Measurements from ENCODE around the gene PLA2G4C.
A peak's percentile ranks its signal among the peaks of the same experiment; 100 is the strongest.

Gene PLA2G4C, protein sequence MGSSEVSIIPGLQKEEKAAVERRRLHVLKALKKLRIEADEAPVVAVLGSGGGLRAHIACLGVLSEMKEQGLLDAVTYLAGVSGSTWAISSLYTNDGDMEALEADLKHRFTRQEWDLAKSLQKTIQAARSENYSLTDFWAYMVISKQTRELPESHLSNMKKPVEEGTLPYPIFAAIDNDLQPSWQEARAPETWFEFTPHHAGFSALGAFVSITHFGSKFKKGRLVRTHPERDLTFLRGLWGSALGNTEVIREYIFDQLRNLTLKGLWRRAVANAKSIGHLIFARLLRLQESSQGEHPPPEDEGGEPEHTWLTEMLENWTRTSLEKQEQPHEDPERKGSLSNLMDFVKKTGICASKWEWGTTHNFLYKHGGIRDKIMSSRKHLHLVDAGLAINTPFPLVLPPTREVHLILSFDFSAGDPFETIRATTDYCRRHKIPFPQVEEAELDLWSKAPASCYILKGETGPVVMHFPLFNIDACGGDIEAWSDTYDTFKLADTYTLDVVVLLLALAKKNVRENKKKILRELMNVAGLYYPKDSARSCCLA

DNA sequence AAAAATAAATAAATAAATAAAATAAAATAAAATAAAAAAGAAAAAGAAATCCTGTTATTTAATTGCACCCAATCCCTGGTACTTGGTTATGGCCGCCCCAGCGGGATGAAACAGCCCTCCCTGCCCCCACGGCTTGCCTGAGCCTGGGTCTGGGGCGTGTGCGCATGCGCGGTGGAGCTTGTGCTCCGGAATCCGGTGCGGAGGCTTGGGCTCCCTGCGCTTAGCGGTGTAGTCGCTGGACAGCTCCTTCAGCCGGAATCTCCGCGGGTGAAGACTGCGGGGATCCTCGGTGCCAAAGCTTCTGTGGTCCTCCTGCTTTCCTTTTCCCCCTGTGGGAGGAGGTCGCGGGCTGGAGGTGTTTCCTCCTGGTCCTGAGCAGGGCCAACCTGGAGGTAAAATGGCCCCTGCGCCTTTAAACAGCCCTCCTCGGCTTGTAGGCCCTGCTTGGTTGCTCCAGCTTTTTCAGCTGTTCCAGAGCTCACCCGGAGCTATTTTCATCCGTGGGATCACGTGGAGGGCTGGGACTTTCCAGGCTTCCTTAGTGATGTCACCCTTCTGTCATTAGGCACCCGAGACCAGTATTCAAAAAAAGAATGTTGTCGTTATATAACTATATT is at the start of gene PLA2G4C:
PLA2G4C (minus strand) TSS at position 468 of the 617 bp plus-strand sequence. CDS start 4,288 bp downstream, outside the sequence.
- Mint-ChIP-seq H3K4me3 (peak within 1 kb of the TSS; percentile 83 to 89), H3K4me1 (peaks cover 7 to 20% of the 10 kb centered on the region in 2 donors), H3K36me3 (peaks cover 9 to 14% of the 10 kb centered on the region in 2 donors), H3K27me3 (no peaks in the 10 kb centered on the region), H3K27ac (peak within 1 kb of the TSS; percentile 95), H3K9me3 (no peaks in the 10 kb centered on the region)
- ATAC-seq (replicated peaks): peak; percentile 78 to 87
- peak; percentile 71 for DNase-seq

DNA sequence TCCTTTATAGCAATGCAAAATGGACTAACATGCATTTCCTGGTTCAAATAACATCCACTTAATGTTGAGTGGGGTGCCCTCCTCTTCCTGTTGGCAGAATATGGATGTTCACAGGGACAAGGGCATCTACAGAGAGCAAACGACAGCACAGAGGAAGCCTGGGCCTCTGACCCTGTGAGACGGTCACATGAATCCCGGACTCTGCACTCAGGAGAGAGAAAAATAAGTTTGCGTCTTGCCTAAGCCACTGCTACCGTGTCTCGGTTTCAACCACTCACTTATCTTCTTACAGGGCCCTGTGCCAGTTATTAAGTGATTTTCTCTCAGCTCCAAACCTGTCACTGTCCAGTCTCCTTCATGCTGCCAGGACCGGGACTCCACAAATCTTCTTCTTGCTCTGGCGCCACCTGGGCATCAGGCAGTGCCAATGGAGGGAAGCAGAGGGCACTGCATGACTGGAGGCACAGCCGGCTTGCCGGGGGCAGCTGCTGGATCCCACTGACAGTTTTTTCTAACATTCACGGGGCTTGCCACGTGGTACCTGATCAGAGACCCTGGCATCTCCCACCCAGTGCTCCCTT is 47.7 kb upstream of the PLA2G4C start:
- Mint-ChIP-seq H3K9me3 (no peaks in the 10 kb centered on the region), H3K4me1 (peaks cover 0 to 1% of the 10 kb centered on the region in 2 donors), H3K4me3 (no peak overlapping the region), H3K27ac (no peak overlapping the region), H3K36me3 (peaks cover 35 to 59% of the 10 kb centered on the region in 2 donors), H3K27me3 (no peaks in the 10 kb centered on the region)
- ATAC-seq (replicated peaks) (no peak), DNase-seq (no peak)

DNA sequence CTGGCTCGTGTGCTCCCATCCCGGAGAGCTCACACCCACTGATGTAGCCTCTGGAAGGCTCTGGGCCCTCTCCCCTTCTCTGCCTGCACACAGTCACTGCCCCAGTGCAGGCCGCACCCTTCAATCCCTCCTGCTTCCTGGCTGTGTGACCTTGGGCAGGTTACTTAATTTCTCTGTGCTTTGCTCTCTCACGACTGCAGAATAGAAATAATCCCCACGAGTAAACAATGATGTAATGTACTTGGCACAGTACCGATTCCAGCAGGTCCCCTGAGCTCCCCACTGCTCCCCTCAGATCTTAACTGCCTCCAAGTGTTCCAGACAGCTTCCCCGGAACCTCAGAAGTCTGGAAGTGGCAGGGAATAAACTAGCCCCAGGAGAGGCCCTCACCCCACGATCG is 43.4 kb upstream of the PLA2G4C start:
- peak overlapping the region; percentile 16 for H3K27ac Mint-ChIP-seq

DNA sequence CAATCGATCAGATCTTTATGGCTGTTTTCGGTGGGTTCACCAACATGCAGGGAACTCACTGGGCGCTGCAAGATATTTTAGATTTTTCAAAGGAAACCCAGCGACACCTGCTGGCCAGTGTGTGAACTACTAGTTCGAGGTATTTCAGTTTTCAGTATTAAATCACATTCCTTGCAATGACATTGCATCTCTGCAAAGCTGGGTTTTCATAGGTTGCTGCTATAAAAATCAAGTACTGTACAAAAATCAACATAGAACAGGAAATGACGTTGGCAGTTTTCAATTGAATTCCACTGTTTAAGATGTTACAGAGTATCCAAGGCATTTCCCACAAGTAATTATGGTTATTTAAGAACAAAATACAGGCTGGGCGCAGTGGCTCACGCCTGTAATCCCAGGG is 41.9 kb upstream of the PLA2G4C start:
- ATAC-seq (replicated peaks) (peak; percentile 44 to 52), DNase-seq (peak; percentile 27)
- Mint-ChIP-seq H3K4me3 (no peak overlapping the region), H3K27ac (no peak overlapping the region), H3K36me3 (peaks cover 31 to 42% of the 10 kb centered on the region in 2 donors), H3K27me3 (no peaks in the 10 kb centered on the region), H3K4me1 (no peaks in the 10 kb centered on the region), H3K9me3 (no peaks in the 10 kb centered on the region)

More for the DNA sequence above, 43.4 kb upstream of the PLA2G4C start:
- Mint-ChIP-seq H3K27me3 (no peaks in the 10 kb centered on the region), H3K4me1 (no peaks in the 10 kb centered on the region), H3K4me3 (no peak overlapping the region), H3K36me3 (peaks cover 34 to 45% of the 10 kb centered on the region in 2 donors), H3K9me3 (no peaks in the 10 kb centered on the region)
- DNase-seq (no peak), ATAC-seq (replicated peaks) (no peak)

DNA sequence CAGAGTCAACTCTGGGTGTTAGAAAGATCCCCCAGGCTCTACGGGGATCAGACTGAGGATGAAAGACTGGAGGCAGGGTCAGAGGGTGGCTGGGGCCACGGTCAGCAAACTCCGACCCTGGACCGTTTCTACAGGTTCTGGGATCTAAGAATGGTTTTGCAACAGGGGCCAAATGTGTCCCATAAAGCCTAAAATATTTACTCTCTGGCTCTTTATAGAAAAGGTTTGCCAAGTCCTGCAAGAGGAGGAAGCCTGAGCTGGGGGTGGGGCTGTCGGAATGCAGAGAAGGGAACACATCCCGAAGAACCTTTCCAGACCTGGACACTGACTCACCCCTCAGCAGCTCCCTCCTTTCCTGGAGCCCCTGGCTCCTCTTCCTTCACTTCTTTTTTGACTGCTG is 38.8 kb upstream of the PLA2G4C start:
- Mint-ChIP-seq H3K9me3 (no peaks in the 10 kb centered on the region), H3K27ac (no peak overlapping the region), H3K4me1 (peaks cover 4 to 8% of the 10 kb centered on the region in 2 donors), H3K36me3 (peaks cover 31 to 43% of the 10 kb centered on the region in 2 donors), H3K27me3 (no peaks in the 10 kb centered on the region), H3K4me3 (no peak overlapping the region)
- ATAC-seq (replicated peaks) (no peak), DNase-seq (no peak)

DNA sequence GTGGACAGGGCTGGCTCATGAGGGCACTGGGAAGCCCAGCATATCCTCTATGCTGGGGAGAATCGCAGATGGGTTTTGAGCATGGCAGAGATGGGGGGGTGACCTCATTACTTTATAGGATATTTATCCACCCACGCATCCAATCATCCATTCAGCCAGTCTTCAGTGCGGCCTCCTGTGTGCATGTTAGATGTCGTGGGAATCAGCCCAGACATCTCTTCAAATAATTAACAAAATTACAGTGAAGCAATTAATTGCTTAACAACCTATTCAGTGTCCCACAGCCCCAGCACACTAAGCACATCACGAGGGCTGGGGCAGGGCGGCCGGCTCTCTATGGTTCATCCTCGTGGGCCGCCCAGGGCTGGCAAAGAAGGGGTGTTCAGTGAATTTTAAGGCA is 38.0 kb upstream of the PLA2G4C start:
- H3K9me3 Mint-ChIP-seq: no peaks in the 10 kb centered on the region
- H3K27me3 Mint-ChIP-seq: no peaks in the 10 kb centered on the region
- DNase-seq (no peak), ATAC-seq (replicated peaks) (no peak)
- peaks cover 36 to 42% of the 10 kb centered on the region in 2 donors for H3K36me3 Mint-ChIP-seq
- no peak overlapping the region for H3K4me3 Mint-ChIP-seq
- peaks cover 4 to 8% of the 10 kb centered on the region in 2 donors for H3K4me1 Mint-ChIP-seq
- peak overlapping the region; percentile 47 for H3K27ac Mint-ChIP-seq

DNA sequence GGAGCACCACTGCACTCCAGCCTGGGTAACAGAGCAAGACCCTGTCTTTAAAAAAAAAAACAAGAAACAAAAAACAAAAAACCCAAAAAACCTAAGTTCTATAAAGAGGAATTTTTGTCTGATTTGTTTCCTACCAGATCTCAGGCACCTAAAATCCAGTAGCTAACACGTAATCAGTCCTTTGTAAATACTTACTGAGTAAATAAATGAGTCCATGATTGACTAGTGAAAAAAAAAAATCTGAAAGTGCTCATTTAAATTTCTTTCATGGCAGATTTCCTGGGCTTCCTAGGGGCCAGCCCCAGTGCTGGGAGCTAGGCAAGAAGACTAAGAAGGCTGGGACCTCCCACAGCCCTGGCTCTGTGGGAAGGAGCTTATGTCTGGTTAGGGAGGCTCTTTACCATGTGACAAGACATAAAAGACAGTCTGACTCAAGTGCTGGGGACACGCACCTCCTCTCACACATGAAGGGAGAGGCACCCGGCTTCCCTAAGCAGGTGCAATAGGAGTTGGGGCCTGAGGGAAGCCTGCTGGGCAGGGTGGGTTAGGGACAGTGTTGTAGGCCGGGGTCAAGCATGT is 37.1 kb upstream of the PLA2G4C start:
- Mint-ChIP-seq H3K27ac (no peak overlapping the region), H3K4me3 (no peak overlapping the region), H3K27me3 (no peaks in the 10 kb centered on the region), H3K4me1 (peaks cover 4 to 8% of the 10 kb centered on the region in 2 donors), H3K9me3 (no peaks in the 10 kb centered on the region), H3K36me3 (peaks cover 43 to 51% of the 10 kb centered on the region in 2 donors)
- no peak for ATAC-seq (replicated peaks)
- no peak for DNase-seq

DNA sequence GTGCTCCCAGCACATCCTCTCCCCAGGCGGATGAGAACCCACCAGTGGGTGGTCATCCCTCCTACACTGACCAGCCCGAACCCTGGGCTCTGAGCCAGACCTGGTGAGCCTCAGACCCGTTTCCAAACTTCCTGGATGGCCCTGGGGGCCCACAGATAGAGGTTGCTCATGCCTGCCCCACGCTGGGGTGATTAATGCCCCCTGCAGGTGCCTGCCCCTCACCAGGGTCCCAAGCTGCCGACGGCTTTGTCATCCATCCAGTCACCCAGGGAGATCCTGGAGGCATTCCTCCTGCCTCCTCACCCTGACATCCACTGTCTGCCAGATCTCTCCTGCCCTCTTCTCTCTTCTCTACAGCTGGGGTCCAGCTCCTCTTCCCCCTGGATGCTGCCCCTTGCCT is 28.4 kb upstream of the PLA2G4C start:
- DNase-seq (no peak), ATAC-seq (replicated peaks) (no peak)
- Mint-ChIP-seq H3K4me3 (no peak overlapping the region), H3K27me3 (no peaks in the 10 kb centered on the region), H3K4me1 (no peaks in the 10 kb centered on the region), H3K9me3 (no peaks in the 10 kb centered on the region), H3K27ac (no peak overlapping the region), H3K36me3 (peaks cover 40 to 47% of the 10 kb centered on the region in 2 donors)

DNA sequence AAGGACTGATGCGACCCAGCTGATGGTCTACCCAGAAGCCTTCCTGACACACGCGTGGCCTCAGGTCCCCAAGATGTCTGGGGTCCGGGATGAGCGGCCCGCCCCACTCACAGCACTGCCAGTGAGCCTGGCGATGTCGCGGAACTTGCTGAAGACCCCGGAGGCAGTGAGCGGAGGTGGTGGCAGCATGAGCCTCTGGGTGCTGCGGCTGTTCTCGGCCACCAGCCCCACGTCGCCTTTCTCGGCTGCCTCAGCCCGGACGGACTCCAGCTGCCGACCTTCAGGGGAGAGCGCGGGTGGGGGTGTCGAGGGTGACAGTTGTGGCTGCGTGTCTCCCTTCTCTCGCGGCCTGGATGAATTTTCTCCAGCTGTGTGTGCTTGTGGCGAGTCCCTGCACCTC is 26.8 kb upstream of the PLA2G4C start:
- Mint-ChIP-seq H3K9me3 (no peaks in the 10 kb centered on the region), H3K4me1 (no peaks in the 10 kb centered on the region), H3K27ac (no peak overlapping the region), H3K27me3 (no peaks in the 10 kb centered on the region), H3K36me3 (peaks cover 30 to 40% of the 10 kb centered on the region in 2 donors), H3K4me3 (no peak overlapping the region)
- DNase-seq (no peak), ATAC-seq (replicated peaks) (no peak)

DNA sequence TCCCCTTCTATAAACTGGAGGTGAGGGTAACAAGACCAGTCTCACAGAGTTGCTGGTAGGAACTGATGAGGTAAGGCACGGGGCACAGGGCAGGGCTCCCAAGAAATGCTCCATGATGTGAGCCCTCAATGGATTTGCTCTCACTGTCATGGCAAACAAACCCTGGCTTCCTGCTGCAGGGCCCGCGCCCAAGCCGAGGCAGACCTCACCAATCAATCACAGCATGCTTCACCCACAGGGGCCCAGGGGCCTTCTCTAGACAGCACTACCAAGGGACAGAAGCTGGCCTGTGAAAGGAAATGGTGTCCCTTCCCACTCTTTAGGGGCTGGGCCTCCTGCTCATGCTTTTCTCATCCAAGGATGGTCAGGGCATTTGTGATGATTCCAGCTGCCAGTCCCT is 25.9 kb upstream of the PLA2G4C start:
- DNase-seq (no peak), ATAC-seq (replicated peaks) (no peak)
- Mint-ChIP-seq H3K27me3 (no peaks in the 10 kb centered on the region), H3K4me3 (no peak overlapping the region), H3K36me3 (peaks cover 35 to 45% of the 10 kb centered on the region in 2 donors), H3K9me3 (no peaks in the 10 kb centered on the region), H3K27ac (peak overlapping the region; percentile 37), H3K4me1 (no peaks in the 10 kb centered on the region)

DNA sequence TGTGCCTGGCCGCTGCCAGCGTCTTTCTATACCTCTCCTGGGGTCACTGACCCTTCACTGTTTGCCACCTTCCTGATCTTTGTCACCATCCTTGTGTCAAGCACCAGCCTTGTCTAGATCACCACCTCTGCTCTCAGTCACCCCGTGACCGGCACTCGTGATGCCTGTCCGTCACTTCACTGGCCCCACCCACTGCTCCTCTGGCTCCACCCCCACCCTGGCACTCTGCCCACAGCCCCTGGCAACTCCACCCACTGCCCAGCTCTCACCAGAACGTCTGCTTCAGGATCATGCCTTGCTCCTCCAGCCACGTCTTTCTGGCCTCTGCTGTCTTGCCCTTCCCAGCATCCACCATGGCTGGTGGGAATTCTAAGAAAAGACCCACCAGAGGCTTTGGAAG is 24.8 kb upstream of the PLA2G4C start:
- ATAC-seq (replicated peaks) (no peak), DNase-seq (no peak)
- Mint-ChIP-seq H3K9me3 (no peaks in the 10 kb centered on the region), H3K27ac (no peak overlapping the region), H3K4me3 (no peak overlapping the region), H3K4me1 (no peaks in the 10 kb centered on the region), H3K27me3 (no peaks in the 10 kb centered on the region), H3K36me3 (peaks cover 38 to 57% of the 10 kb centered on the region in 2 donors)

DNA sequence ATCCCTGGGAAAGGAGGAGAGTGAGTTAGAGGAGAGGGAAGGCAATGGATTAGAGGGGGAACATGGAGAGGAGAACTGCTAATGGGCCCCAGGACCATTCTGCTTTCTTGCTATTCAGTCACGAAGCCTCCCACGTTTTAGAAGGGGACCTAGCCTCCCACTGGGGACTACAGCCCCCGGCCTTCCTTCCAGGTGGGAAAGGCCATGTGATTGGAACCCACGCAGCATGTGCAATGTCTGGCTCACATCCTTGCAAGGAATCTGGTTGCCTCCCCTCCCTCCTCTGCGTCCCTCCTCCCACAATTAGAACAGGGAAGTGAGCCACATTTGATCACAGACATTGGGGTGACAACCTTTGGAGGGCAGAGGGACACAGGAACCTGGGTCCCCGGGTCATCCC is 22.5 kb upstream of the PLA2G4C start:
- ATAC-seq (replicated peaks): no peak
- Mint-ChIP-seq H3K4me3 (no peak overlapping the region), H3K27ac (no peak overlapping the region), H3K36me3 (peaks cover 39 to 59% of the 10 kb centered on the region in 2 donors), H3K4me1 (no peaks in the 10 kb centered on the region), H3K27me3 (no peaks in the 10 kb centered on the region), H3K9me3 (peaks cover 0 to 4% of the 10 kb centered on the region in 2 donors)
- no peak for DNase-seq

DNA sequence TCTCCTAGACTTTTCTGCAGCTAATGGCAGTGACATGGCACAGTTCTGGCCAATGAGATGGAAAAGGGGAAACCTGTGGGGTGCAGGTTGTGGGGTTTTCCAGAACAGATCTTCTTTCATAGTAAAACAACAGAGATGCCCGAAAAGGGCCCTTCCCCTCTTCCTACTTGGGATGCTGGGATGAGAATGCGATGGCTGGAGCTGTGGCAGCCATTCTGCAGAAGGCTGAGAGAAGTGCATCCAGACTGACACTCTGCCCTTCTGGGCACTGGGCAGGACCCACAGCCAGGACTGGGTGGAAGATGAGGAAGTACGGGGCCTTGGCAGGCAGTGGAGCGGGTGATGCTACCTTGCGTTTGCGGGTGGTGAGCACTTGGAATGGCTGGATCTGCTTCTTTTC is 16.9 kb upstream of the PLA2G4C start:
- H3K4me3 Mint-ChIP-seq: peak overlapping the region in 1 of 2 donors; percentile 39
- no peaks in the 10 kb centered on the region for H3K27me3 Mint-ChIP-seq
- H3K36me3 Mint-ChIP-seq: peaks cover 60 to 68% of the 10 kb centered on the region in 2 donors
- no peak overlapping the region for H3K27ac Mint-ChIP-seq
- peaks cover 4 to 9% of the 10 kb centered on the region in 2 donors for H3K9me3 Mint-ChIP-seq
- H3K4me1 Mint-ChIP-seq: peaks cover under 1 to 7% of the 10 kb centered on the region in 2 donors
- DNase-seq (no peak), ATAC-seq (replicated peaks) (no peak)

Data from stimulated activated naive B cell treated with anti-CD40 and anti-IgM and Interleukin-4, amounts not matched to agents 10 μg/mL and 1 μg/mL and 100 μg/mL, for 72 hours (primary cell).